Spleen (tissue), 11 donors: Measurements from ENCODE around the gene TLNRD1. TPM values are rescaled to one million over a fixed set of nuclear protein-coding genes. Genes with fewer than 3 reads are reported as not detected.

Experiments
- DNase-seq: peaks from one replicate; pipeline ENCODE4 v3.0.0-alpha.2; 2020
- H3K27ac ChIP-seq, 8 donors: fragments of 200-600 bp; sonication (generic) in 7 of 8; 1 replicate in 4 of 8; 2 replicates in 4 of 8; pipeline versions ENCODE4 v1.5.0 to v1.8.0; 2016 to 2021; ENCODE audit warnings: inconsistent platforms in 4 of 8, mild to moderate bottlenecking in 4 of 8, moderate library complexity in 1 of 8
- H3K27me3 ChIP-seq, 7 donors: fragments of 200-600 bp; sonication (generic) in 6 of 7; replicated peaks in 1 of 7; 1 replicate in 4 of 7; 2 replicates in 3 of 7; pipeline versions ENCODE4 v1.5.0 to v1.8.0; 2016 to 2021; ENCODE audit warnings: inconsistent platforms in 3 of 7, mild to moderate bottlenecking in 1 of 7
- H3K36me3 ChIP-seq, 6 donors: fragments of 200-600 bp; sonication (generic) in 5 of 6; 1 replicate in 4 of 6; 2 replicates in 2 of 6; pipeline versions ENCODE4 v1.5.0 to v1.8.0; 2016 to 2021; ENCODE audit warnings: inconsistent platforms in 2 of 6
- H3K4me1 ChIP-seq, 6 donors: fragments of 200-600 bp; sonication (generic) in 5 of 6; 1 replicate in 3 of 6; 2 replicates in 3 of 6; pipeline versions ENCODE4 v1.5.0 to v1.8.0; 2016 to 2021; ENCODE audit warnings: inconsistent platforms in 3 of 6
- H3K4me3 ChIP-seq, 8 donors: fragments of 200-600 bp; sonication (generic) in 7 of 8; 1 replicate in 4 of 8; 2 replicates in 4 of 8; pipeline versions ENCODE4 v1.5.0 to v1.8.0; 2016 to 2021; ENCODE audit warnings: inconsistent platforms in 4 of 8, mild to moderate bottlenecking in 4 of 8, moderate library complexity in 2 of 8
- H3K9me3 ChIP-seq, 8 donors: fragments of 200-600 bp; sonication (generic) in 7 of 8; 1 replicate in 4 of 8; 2 replicates in 4 of 8; pipeline versions ENCODE4 v1.5.0 to v1.8.0; 2016 to 2021; ENCODE audit warnings: inconsistent platforms in 4 of 8
- CTCF ChIP-seq, 11 experiments: fragments of 200-600 bp in 7 of 11; fragments of 450-650 bp in 4 of 11; sonication (generic) in 4 of 11; IDR thresholded peaks in 8 of 11; conservative IDR thresholded peaks in 3 of 11; 1 replicate in 7 of 11; 2 replicates in 4 of 11; pipeline versions ENCODE4 v1.4.0 to v1.8.0; 2016 to 2021; ENCODE audit warnings: antibody characterized with exemption in 11 of 11, inconsistent platforms in 4 of 11, mild to moderate bottlenecking in 1 of 11
- POLR2A ChIP-seq, 3 donors: fragments of 450-650 bp; IDR thresholded peaks; one replicate each; pipeline ENCODE4 v1.5.1; 2017; ENCODE audit warnings: antibody characterized with exemption in 3 of 3, mild to moderate bottlenecking in 1 of 3
- POLR2AphosphoS5 ChIP-seq, 3 donors: sonication (generic); formaldehyde crosslinking; IDR thresholded peaks; one replicate each; pipeline ENCODE4 v1.5.1; 2017; ENCODE audit warnings: antibody characterized with exemption in 3 of 3
- WGBS, 5 donors: extraction: QIAGEN DNeasy Blood & Tissue Kit in 3 of 5; methylation state at CpG; one replicate each; pipeline versions ENCODE4 v1.1.5 to v1.1.7; 2013 to 2018; 5-methylcytosine and 5-hydroxymethylcytosine counted together
- intact Hi-C: fragments of 100-400 bp; cut with DNase I; formaldehyde crosslinking; loops from one replicate; pipeline ENCODE4 v1.15.0; 2023; ENCODE audit warnings: low total_unique reads
- polyA plus RNA-seq, 3 donors: library from polyadenylated mRNA; stranded (reverse); fragments of 200-250 nt; gene quantifications; one replicate each; pipeline ENCODE4 v1.2.1, GENCODE V29; 2013
- total RNA-seq, 7 donors: library from RNA; depleted of rRNA in 3 of 7; stranded (reverse); fragments of >200 nt in 3 of 7; fragmentation: NEBNext Ultra II Directional in 4 of 7; extraction: Animal tissue kit (Norgen Biotek cat#: 25700) in 4 of 7; gene quantifications; one replicate each; pipeline versions ENCODE4 v1.1.0 to v1.2.1, GENCODE V29; 2016 to 2021
- donor health status: healthy with polysubstance abuse.
- donor health status: DM: no; HTN: no; CAD: no; lungs with moderate emphysema.
- donor health status: DM: no; HTN: no; CAD: no.
- donor health status: Bipolar disorder and iron deficiency.
- donor health status: healthy.
- donor health status: DM: no; HTN: no; CAD: no.
- donor health status: DM: yes; HTN: yes; CAD: no.

TLNRD1 gene
- total and polyA plus RNA-seq, 10 donors: 6.2 to 53.3 (median 30.7) TPM

DNA sequence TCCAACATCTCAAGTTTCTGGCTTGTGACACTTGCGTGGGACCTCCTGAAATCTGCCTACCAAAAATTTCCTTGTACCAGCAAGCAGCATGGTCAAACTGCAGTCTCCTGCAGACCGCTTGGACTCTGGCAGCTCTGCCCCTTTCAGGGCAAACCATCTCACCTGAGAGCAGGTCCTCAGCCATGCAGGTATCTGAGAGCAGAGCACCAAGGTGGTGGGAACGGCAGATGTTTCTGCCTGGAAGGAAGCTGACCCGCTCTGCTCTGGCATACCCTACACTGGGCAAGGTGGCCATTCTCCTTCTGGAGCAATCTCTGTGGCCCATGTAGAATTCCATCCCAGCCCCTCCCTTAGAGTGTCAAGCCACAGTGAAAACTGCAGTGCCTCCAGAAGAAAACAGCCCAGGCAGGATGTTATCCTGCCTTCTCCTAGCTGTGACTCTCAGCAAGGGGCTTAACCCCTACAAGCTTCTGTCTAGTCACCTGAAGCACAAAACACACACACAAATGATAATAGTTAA, 32.7 kb upstream of the TLNRD1 start:
- peaks cover 0 to 72% (median 12%) of the 10 kb centered on the region in 6 donors for H3K36me3 ChIP-seq
- H3K9me3 ChIP-seq: peaks cover 0 to 17% (median 8%) of the 10 kb centered on the region in 8 donors
- DNase-seq: no peak
- H3K4me3 ChIP-seq: no peak overlapping the region
- intact Hi-C loops: loop anchor here (5.0 kb wide), 1 partner anchor 516 kb away; no protein-coding TSS in a partner anchor
- TF ChIP-seq CTCF (IDR thresholded peaks at IDR 0.05 in 8 of 11, conservative IDR thresholded peaks at IDR 0.05 in 3 of 11) (no peak), POLR2AphosphoS5 (IDR thresholded peaks at IDR 0.05) (no peak), POLR2A (IDR thresholded peaks at IDR 0.05) (no peak)
- 85 to 97% (median 95%) methylated on average over 3 to 4 of the region's 4 CpGs for WGBS, 5 donors
- peaks cover 0 to 8% (median 3%) of the 10 kb centered on the region in 6 donors for H3K4me1 ChIP-seq
- no peak overlapping the region for H3K27ac ChIP-seq
- no peaks in the 10 kb centered on the region for H3K27me3 ChIP-seq

- WGBS, 5 donors: 89 to 94% (median 92%) methylated on average over 7 of the region's 7 CpGs
- DNase-seq: no peak
- H3K4me3 ChIP-seq: no peak overlapping the region
- H3K27ac ChIP-seq: no peak overlapping the region
- intact Hi-C loops: loop anchor here (5.0 kb wide), 1 partner anchor 517 kb away; no protein-coding TSS in a partner anchor
- H3K27me3 ChIP-seq: no peaks in the 10 kb centered on the region
- peaks cover 0 to 20% (median 12%) of the 10 kb centered on the region in 6 donors for H3K4me1 ChIP-seq
- H3K36me3 ChIP-seq: peaks cover 0 to 76% (median 14%) of the 10 kb centered on the region in 6 donors
- peaks cover 0 to 14% (median 7%) of the 10 kb centered on the region in 8 donors for H3K9me3 ChIP-seq
- TF ChIP-seq POLR2AphosphoS5 (IDR thresholded peaks at IDR 0.05): no peak
- no peak for TF ChIP-seq CTCF (IDR thresholded peaks at IDR 0.05 in 8 of 11, conservative IDR thresholded peaks at IDR 0.05 in 3 of 11)
- no peak for TF ChIP-seq POLR2A (IDR thresholded peaks at IDR 0.05)
These were observed 31.4 kb upstream of the TLNRD1 start for GRCh38 chr15:80969316-80969715.

GRCh38 chr15:80970018-80970657, 30.6 kb upstream of the TLNRD1 start:
- TF ChIP-seq POLR2AphosphoS5 (IDR thresholded peaks at IDR 0.05) (no peak), CTCF (IDR thresholded peaks at IDR 0.05 in 8 of 11, conservative IDR thresholded peaks at IDR 0.05 in 3 of 11) (peak; percentile 42 to 87 (median 65))
- no peak overlapping the region for H3K27ac ChIP-seq
- peaks cover 0 to 21% (median 12%) of the 10 kb centered on the region in 6 donors for H3K4me1 ChIP-seq
- peaks cover 0 to 71% (median 14%) of the 10 kb centered on the region in 6 donors for H3K36me3 ChIP-seq
- 62 to 71% (median 65%) methylated on average over 12 of the region's 12 CpGs for WGBS, 5 donors
- H3K9me3 ChIP-seq: peaks cover 0 to 6% (median 2%) of the 10 kb centered on the region in 8 donors
- intact Hi-C loops: no loop called here
- H3K27me3 ChIP-seq: no peaks in the 10 kb centered on the region
- H3K4me3 ChIP-seq: no peak overlapping the region
- DNase-seq: no peak

DNA sequence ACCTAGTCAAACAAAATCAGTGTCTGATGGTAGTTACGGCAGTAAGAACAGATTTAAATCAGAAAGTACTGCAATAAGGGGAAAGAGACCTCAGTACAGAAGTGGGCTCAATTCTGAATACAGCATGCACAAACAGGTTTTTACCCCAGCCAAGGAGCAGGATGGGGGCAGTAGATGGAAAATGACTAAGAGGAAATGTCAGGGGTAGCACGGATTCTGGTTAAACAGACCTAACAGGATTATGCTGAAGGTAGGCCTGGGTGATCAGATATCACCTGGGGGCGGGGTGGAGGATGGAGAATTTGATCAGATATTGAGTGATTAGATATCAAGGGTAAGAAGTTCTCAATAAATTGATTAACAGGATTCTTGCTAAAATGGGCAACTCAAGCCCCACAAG, 30.1 kb upstream of the TLNRD1 start:
- peaks cover 0 to 23% (median 12%) of the 10 kb centered on the region in 6 donors for H3K4me1 ChIP-seq
- no peak overlapping the region for H3K27ac ChIP-seq
- TF ChIP-seq POLR2A (IDR thresholded peaks at IDR 0.05): no peak
- no peak for TF ChIP-seq CTCF (IDR thresholded peaks at IDR 0.05 in 8 of 11, conservative IDR thresholded peaks at IDR 0.05 in 3 of 11)
- TF ChIP-seq POLR2AphosphoS5 (IDR thresholded peaks at IDR 0.05): no peak
- no peak overlapping the region for H3K4me3 ChIP-seq
- peaks cover 0 to under 1% (median 0%) of the 10 kb centered on the region in 8 donors for H3K9me3 ChIP-seq
- no peak for DNase-seq
- 85 to 92% (median 87%) methylated on average over 3 of the region's 3 CpGs for WGBS, 5 donors
- intact Hi-C loops: no loop called here
- no peaks in the 10 kb centered on the region for H3K27me3 ChIP-seq
- peaks cover 0 to 70% (median 14%) of the 10 kb centered on the region in 6 donors for H3K36me3 ChIP-seq
